Aorta (tissue), 5 donors: ENCODE results near the gene PACS1. TPM values are rescaled to one million over a fixed set of nuclear protein-coding genes. Genes with fewer than 3 reads are reported as not detected.

Experiments
- ATAC-seq: fragments of 200-7000 bp; cut with Tn5 transposase; one replicate; pipeline ENCODE4 v1.9.1; 2022; ENCODE audit warnings: moderate library complexity; ENCODE audit not compliant: low FRiP score
- DNase-seq, 2 donors: peaks; one replicate each; pipeline ENCODE4 v3.0.0-alpha.2; 2020
- H3K27ac ChIP-seq, 2 donors: one replicate each; pipeline ENCODE4 v1.5.1; 2013; ENCODE audit warnings: low read length in 2 of 2, mild to moderate bottlenecking in 2 of 2, moderate library complexity in 2 of 2, control low read depth in 1 of 2, inconsistent platforms in 1 of 2, low read depth in 1 of 2
- H3K27me3 ChIP-seq, 2 donors: one replicate each; pipeline ENCODE4 v1.6.1; 2013; ENCODE audit warnings: control low read depth in 1 of 2, low read length in 1 of 2, mild to moderate bottlenecking in 1 of 2, moderate library complexity in 1 of 2; ENCODE audit not compliant: insufficient read depth in 2 of 2, control insufficient read depth in 1 of 2
- H3K36me3 ChIP-seq, 2 donors: one replicate each; pipeline ENCODE4 v1.6.1; 2013; ENCODE audit warnings: control low read depth in 1 of 2, low read length in 1 of 2, mild to moderate bottlenecking in 1 of 2; ENCODE audit not compliant: insufficient read depth in 2 of 2, control insufficient read depth in 1 of 2
- H3K4me1 ChIP-seq, 2 donors: one replicate each; pipeline ENCODE4 v1.6.1; 2013; ENCODE audit warnings: low read length in 2 of 2, control low read depth in 1 of 2, mild to moderate bottlenecking in 1 of 2, moderate library complexity in 1 of 2; ENCODE audit not compliant: insufficient read depth in 2 of 2, control insufficient read depth in 1 of 2
- H3K4me3 ChIP-seq, 2 donors: one replicate each; pipeline ENCODE4 v1.5.1; 2013; ENCODE audit warnings: low read length in 2 of 2, control low read depth in 1 of 2, mild to moderate bottlenecking in 1 of 2
- H3K9me3 ChIP-seq: one replicate; pipeline ENCODE4 v1.6.1; 2013; ENCODE audit warnings: mild to moderate bottlenecking, low read length; ENCODE audit not compliant: control insufficient read depth
- WGBS, 2 donors: extraction: QIAGEN DNeasy Blood & Tissue Kit; methylation state at CpG; one replicate each; pipeline ENCODE4 v1.1.7; 2013; 5-methylcytosine and 5-hydroxymethylcytosine counted together
- intact Hi-C, 2 donors: fragments of 100-400 bp; cut with DNase I; formaldehyde crosslinking; loops; one replicate each; pipeline versions ENCODE4 v1.14.2 to v1.15.0; 2022
- polyA plus RNA-seq, 2 donors: library from polyadenylated mRNA; stranded (reverse); fragments of 200-250 nt; gene quantifications; one replicate each; pipeline ENCODE4 v1.2.3, GENCODE V29; 2013
- total RNA-seq, 2 donors: library from RNA; stranded (reverse); fragmentation: NEBNext Ultra II Directional; extraction: Animal tissue kit (Norgen Biotek cat#: 25700); gene quantifications; one replicate each; pipeline ENCODE4 v1.2.1, GENCODE V29; 2021
- donor health status: healthy with polysubstance abuse.
- donor health status: Bipolar disorder and iron deficiency.
- donor health status: DM: no; HTN: no; CAD: no.
- donor health status: DM: no; HTN: no; CAD: no.
- donor health status: DM: yes; HTN: yes; CAD: no.

PACS1 gene
- total and polyA plus RNA-seq, 4 donors: 16.2 to 119 (median 59.1) TPM

DNA sequence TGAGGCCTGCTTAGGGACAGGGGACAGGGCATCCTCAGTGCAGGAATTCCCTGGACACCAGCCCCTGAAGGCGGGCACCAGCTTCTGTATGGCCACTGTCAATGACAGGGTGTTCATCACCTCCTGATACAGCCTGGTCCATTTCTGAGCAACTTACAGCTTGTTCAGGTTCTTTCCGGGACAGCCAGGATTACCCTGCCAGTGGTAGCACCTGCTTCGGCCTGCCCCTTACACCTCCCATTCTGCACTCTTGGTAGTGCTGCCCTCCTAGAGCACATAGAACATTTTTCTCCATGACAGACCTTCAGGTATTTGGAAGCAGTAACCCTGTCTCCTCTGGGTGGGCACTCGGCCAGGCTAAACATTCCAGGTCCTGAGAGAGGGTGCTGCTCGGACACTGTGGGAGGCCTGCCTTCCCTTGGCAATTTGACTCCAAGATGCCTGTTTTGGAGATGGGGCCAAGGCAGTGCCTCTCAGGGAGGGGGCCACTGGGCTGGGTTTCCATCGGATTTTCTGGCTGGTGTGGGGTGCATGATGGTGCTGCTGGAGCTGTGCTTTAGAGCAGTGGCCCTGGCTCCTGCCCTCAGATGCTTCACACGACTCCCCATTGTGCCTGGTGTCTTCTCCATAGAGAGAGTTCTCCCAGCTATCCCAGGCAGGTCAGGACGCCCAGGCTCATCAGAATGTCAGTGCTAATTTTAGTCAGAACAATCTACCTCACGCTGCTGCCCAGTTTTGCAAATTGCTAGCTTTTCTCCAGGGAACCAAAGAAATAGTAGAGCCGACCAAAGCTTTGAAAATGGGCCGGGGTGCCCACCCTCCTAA, 22.3 kb upstream of the PACS1 start:
- H3K4me1 ChIP-seq: no peaks in the 10 kb centered on the region
- 39% methylated on average over 11 of the region's 11 CpGs for WGBS, 2 donors
- no peaks in the 10 kb centered on the region for H3K9me3 ChIP-seq
- intact Hi-C loops: no loop called here
- H3K36me3 ChIP-seq: no peaks in the 10 kb centered on the region
- ATAC-seq: no peak
- peak in 1 of 2 donors; percentile 68 for DNase-seq
- H3K27me3 ChIP-seq: no peaks in the 10 kb centered on the region
- no peak overlapping the region for H3K4me3 ChIP-seq
- H3K27ac ChIP-seq: no peak overlapping the region

DNA sequence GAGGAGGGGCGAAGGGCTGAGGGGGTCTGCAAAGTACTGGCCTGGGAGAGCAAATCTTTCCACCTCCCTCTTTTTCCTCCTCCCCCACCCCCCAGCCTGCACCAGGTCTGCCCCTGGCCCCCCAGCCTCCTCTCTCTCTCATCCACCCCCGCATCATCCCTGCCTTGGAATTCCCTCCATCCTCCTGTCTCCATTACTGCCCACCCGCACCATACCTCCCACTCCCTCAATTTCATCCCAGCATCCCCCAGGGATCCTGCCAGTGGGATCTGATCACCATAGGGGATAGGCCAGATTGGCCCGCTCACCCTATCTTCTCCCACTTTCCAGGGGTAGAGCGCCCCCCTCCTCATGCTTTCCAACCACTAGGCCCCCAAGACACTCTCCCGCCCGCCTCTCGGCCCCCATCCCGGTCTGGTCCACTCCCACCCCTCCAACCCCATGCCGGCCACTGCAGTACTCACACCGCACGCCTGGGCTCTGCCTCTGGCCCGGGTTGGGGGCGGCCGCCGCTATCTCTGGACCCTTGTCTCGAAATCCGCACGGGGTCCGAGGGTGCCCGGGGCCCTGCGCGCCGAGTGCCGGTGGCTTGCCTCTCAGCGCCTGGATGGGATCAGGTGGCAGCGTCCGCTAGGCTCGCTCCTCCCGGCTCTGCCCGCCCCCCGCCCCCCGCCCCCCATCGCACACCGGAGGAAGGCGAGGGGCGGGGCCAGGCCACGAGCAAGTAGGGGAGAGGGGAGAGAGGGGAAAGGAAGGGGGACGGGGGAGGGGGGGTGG, 21.3 kb upstream of the PACS1 start, which contains the start of gene GAL3ST3:
TSS of gene GAL3ST3 (minus strand) at position 615 of the 777 bp plus-strand sequence. CDS start 3,746 bp downstream, outside the sequence.
- no peak for ATAC-seq
- peak in 1 of 2 donors; percentile 76 for DNase-seq
- Histone ChIP-seq H3K4me1 (peaks cover 0 to 4% of the 10 kb centered on the region in 2 donors), H3K27me3 (no peaks in the 10 kb centered on the region), H3K27ac (no peak within 1 kb of the TSS), H3K9me3 (no peaks in the 10 kb centered on the region), H3K36me3 (no peaks in the 10 kb centered on the region), H3K4me3 (no peak within 1 kb of the TSS)
- intact Hi-C loops: no loop called here
- 9 to 13% methylated on average over 33 to 39 of the region's 39 CpGs for WGBS, 2 donors

DNA sequence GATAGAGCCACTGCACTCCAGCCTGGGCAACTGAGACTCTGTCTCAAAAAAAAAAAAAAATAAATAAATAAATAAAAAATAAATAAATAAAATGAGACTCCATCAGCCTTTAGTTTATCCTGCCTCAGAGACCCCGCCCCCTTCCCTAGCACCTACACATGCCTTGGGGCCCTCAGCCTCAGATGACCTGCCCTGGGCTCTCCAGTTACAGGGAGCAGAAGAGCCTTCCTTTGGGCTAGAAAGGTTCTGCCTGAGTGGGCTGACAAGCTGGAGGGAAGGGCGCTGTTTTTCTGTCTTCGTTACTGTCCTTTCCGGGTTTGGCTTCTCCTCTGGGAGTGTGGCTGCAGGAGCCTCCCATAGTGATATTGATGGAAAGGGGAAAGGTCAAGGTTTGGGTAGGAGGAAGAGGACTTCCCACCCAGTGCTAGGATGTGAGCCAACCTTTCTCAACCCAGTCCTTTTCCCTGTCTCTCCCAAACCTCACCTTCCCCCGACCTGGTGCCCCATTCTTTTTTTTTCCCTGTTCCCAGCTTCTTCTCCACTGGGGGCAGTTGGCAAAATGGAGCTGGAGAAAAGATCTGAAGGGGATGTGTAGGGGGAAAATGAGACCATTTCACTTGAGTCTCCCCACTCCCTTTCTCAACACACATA, 19.4 kb upstream of the PACS1 start:
- H3K9me3 ChIP-seq: no peaks in the 10 kb centered on the region
- H3K4me1 ChIP-seq: peaks cover 0 to 4% of the 10 kb centered on the region in 2 donors
- no peak overlapping the region for H3K4me3 ChIP-seq
- WGBS, 2 donors: 84 to 85% methylated on average over 5 of the region's 5 CpGs
- H3K27ac ChIP-seq: no peak overlapping the region
- no peaks in the 10 kb centered on the region for H3K27me3 ChIP-seq
- no peak for ATAC-seq
- peak in 1 of 2 donors; percentile 25 for DNase-seq
- intact Hi-C loops: no loop called here
- H3K36me3 ChIP-seq: no peaks in the 10 kb centered on the region

DNA sequence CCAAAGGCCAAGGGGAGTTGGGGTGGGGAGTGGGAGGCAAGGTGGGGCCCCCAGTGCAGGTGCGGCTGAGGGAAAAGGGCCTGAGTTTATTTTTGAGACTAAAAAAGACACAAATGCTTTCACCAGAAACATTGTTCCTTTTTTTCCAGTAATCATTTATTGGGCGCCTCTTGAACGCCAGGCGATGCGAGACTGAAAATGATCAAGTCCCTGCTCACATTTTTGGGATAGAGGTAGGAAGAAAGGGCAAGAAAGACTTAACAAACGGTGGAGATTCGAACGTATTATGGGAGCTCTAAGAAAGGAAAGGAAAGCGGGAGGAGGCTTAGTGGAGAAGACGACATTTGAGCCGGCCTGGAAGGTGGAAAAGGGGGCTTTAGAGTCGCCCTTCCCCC, 18.7 kb upstream of the PACS1 start:
- Histone ChIP-seq H3K36me3 (no peaks in the 10 kb centered on the region), H3K4me3 (peak overlapping the region; percentile 5 to 17), H3K27me3 (no peaks in the 10 kb centered on the region), H3K4me1 (peaks cover 0 to 4% of the 10 kb centered on the region in 2 donors), H3K9me3 (no peaks in the 10 kb centered on the region), H3K27ac (peak overlapping the region in 1 of 2 donors; percentile 72)
- intact Hi-C loops: no loop called here
- DNase-seq: no peak
- no peak for ATAC-seq
- WGBS, 2 donors: 22% methylated on average over 12 of the region's 12 CpGs

DNA sequence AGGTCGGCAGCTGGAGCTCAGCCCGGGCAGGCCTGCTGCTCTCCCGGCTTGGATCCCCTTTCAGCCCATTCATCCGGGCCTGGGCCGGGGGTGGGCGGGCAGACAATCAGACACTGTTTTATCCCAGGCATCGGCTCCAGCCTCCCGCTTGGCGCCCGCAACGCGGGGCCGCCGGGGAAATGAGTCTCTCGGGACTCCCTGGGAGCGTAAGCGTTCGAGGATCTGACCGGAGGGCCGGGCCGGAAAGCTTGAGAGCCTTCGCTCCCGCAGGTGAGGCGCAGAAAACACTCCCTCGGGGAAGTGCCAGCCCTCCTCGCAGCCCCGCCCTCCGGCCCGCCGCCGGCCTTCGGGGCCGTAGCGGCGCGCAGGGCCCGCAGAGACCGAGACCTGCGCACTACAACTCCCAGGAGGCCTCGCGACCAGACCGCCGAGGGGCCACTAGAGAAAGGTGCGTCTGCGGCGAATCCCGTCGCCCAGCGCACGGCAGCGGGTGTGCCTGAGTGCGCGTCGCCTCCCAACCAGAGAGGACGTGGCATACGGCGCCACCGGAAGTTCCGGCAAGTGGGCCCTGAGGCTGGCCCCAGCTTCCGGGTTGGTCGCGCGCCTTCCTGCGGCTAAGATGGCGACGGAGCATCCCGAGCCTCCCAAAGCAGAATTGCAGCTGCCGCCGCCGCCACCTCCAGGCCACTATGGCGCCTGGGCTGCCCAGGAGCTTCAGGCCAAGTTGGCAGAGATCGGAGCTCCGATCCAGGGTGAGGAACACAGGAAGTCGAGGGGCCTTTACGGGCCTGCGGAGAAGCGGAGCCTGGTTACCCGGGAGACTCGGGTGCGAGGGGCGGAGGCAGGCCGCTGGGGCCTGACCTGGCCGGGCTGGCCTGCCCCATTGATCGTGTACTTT, 18.1 kb upstream of the PACS1 start, which contains the start of gene SF3B2:
TSS of gene SF3B2 (plus strand) at position 599 of the 898 bp plus-strand sequence. CDS start at position 620, 21 bp downstream.
- H3K27ac ChIP-seq: peak within 1 kb of the TSS; percentile 45 to 76
- H3K9me3 ChIP-seq: no peaks in the 10 kb centered on the region
- intact Hi-C loops: no loop called here
- peaks cover 0 to 4% of the 10 kb centered on the region in 2 donors for H3K4me1 ChIP-seq
- WGBS, 2 donors: 0 to 1% methylated on average over 82 to 84 of the region's 84 CpGs
- no peaks in the 10 kb centered on the region for H3K36me3 ChIP-seq
- H3K4me3 ChIP-seq: peak within 1 kb of the TSS; percentile 96 to 99
- ATAC-seq: peak; percentile 98
- H3K27me3 ChIP-seq: no peaks in the 10 kb centered on the region
- peak; percentile 99 for DNase-seq

DNA sequence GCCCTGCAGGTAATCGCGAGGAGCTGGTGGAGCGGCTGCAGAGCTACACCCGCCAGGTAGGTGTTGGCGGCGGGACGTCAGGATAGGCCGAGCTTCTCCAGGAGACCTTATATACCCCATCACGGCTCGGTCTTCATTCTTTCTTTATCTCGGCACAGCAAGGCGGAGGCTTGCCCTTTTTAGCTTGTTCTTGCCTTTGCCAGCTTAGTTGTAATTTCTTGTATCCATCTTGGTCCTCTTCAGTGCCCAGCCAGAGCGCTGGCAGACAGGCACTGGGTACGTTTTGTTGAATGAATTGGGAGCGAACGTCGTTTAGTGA, 17.4 kb upstream of the PACS1 start:
- peaks cover 0 to 4% of the 10 kb centered on the region in 2 donors for H3K4me1 ChIP-seq
- H3K9me3 ChIP-seq: no peaks in the 10 kb centered on the region
- 0 to 1% methylated on average over 17 of the region's 17 CpGs for WGBS, 2 donors
- no peaks in the 10 kb centered on the region for H3K27me3 ChIP-seq
- ATAC-seq (no peak), DNase-seq (no peak)
- H3K4me3 ChIP-seq: peak overlapping the region; percentile 96 to 99
- no peaks in the 10 kb centered on the region for H3K36me3 ChIP-seq
- H3K27ac ChIP-seq: peak overlapping the region; percentile 45 to 76
- intact Hi-C loops: no loop called here

DNA sequence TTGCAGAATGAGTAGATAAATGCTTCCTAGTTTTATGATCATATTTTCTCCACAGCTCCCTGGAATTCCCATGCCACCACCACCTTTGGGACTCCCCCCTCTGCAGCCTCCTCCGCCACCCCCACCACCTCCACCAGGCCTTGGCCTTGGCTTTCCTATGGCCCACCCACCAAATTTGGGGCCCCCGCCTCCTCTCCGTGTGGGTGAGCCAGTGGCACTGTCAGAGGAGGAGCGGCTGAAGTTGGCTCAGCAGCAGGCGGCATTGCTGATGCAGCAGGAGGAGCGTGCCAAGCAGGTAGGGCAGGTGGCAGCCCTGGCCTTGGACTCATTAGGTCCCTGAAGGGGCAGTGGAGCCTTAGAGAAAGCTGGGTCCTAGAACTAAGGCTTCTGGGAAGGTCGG, 15.1 kb upstream of the PACS1 start:
- WGBS, 2 donors: 92 to 94% methylated on average over 7 of the region's 7 CpGs
- ATAC-seq (no peak), DNase-seq (no peak)
- no peaks in the 10 kb centered on the region for H3K9me3 ChIP-seq
- intact Hi-C loops: no loop called here
- H3K27ac ChIP-seq: no peak overlapping the region
- peaks cover 0 to 4% of the 10 kb centered on the region in 2 donors for H3K4me1 ChIP-seq
- H3K36me3 ChIP-seq: peaks cover 7 to 12% of the 10 kb centered on the region in 2 donors
- H3K4me3 ChIP-seq: no peak overlapping the region
- H3K27me3 ChIP-seq: no peaks in the 10 kb centered on the region

DNA sequence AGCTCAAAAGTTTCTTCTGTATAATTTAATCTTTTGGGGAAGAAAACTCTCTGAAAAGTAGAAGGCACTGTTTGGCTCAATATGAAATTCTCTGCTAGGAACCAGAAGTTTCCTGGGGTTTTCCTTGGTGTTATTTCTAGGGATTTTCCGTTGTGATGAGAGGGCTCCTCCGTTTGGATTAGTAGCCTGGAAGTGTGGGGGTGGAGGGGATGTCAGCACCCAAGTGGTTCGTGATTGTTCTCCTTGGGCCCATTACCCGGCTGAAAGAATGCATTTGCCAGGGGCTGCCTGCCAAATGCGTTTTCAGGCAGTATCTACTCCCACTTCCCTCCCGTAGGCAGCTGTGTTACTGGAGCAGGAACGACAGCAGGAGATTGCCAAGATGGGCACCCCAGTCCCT, 13.6 kb upstream of the PACS1 start:
- Histone ChIP-seq H3K27me3 (no peaks in the 10 kb centered on the region), H3K4me1 (peaks cover 0 to 4% of the 10 kb centered on the region in 2 donors), H3K36me3 (peaks cover 12 to 19% of the 10 kb centered on the region in 2 donors), H3K4me3 (no peak overlapping the region), H3K9me3 (no peaks in the 10 kb centered on the region), H3K27ac (no peak overlapping the region)
- no peak for ATAC-seq
- intact Hi-C loops: no loop called here
- WGBS, 2 donors: 38 to 47% methylated on average over 7 of the region's 7 CpGs
- DNase-seq: no peak
